Measurements from ENCODE around the gene SPNS3.

SPNS3 gene

DNA sequence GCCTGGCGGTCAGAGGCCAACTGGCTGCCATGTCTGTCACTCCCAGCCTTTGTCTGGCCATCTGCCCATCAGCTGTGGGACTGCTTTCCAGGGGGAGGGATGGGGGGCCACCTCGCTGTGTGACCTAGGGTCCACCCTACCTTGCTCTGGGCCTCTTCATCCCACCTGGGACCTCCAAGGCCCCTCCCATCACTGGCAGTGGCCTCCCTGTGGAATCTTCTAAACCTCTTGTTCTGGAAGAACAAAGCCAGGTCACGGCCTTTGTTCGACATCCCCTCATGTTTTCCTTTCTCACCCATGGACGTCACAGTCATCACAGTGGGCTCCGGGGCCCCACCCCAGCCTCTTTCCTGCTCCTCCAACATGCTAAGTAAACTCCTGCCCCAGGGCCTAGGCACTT is 88.9 kb downstream of the SPNS3 start:
- in situ Hi-C loops (cut with MboI; ENCODE audit: low sequenced_read_pairs) = no loop called here

DNA sequence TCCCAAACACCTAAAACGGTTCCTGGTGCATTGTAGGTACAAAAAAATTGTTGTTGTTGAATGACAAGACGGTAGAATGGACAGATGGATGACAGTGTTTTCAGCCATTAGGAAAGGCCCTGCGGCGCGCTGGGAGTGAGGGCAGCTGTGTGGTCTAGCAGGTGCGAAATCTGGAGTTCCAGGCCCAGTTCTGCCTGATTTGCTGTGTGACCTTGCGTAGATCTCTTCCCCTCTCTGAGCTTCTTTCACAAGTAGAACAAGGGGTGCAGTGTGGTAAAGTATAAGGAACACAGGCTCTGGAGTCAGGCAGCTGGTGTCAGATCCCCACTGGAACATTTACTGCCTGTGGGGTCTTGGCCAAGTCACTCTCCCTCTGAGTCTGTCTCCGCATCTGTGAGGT is 90.2 kb downstream of the SPNS3 start:
- in situ Hi-C loops (cut with MboI; ENCODE audit: low sequenced_read_pairs) = no loop called here

DNA sequence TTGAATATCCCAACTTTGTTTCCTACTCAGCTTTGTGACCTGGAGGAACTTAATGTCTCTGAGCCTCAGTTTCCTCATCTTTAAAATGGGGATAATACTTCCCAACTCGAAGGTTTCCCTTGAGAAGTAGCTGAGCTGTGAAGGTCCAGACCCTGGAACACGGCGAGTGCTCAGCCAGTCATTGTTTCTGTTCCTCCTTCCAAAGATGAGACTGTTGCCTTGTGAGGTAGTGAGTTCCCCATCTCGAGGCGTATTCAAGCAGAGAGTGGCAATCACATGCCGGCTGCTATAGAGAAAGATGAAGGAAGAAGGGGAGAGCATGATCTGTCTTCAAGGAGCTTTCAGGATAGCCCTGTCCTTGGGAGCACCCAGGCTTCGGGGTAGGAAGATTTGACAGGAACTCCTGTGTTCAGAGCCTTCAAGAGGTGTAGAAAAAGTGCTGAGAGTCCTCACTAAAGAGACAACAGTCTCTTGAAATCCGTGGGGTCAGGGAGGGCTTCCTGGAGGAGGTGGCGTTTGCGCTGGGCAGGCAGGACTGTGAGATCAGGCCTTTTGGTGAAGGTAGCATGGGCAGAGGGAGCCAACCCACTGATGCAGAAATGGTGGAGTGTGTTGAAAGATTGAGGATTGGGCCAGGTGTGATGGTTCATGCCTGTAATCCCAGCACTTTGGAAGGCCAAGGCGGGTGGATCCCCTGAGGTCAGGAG is 92.1 kb downstream of the SPNS3 start:
- in situ Hi-C loops (cut with MboI; ENCODE audit: low sequenced_read_pairs) = no loop called here

DNA sequence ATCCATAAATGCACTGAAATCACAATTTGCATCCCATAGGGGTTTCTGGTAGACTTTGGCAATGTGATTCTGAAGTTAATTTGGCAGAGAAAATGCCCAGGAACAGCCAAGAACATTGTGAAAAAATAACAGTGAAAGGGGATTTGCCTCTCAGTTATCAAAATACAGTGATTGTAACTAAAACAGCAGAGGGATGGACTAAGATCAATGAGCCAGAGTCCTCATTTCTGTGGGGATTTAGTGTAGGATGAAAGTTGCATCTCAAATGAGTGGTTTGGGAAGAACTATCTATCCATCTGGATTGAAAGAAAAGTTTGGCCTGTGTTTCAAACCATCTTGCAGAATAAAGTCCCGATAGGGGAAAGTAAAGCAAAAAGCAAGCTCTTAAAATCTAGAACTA is 93.4 kb downstream of the SPNS3 start:
- in situ Hi-C loops (cut with MboI; ENCODE audit: low sequenced_read_pairs) = no loop called here

DNA sequence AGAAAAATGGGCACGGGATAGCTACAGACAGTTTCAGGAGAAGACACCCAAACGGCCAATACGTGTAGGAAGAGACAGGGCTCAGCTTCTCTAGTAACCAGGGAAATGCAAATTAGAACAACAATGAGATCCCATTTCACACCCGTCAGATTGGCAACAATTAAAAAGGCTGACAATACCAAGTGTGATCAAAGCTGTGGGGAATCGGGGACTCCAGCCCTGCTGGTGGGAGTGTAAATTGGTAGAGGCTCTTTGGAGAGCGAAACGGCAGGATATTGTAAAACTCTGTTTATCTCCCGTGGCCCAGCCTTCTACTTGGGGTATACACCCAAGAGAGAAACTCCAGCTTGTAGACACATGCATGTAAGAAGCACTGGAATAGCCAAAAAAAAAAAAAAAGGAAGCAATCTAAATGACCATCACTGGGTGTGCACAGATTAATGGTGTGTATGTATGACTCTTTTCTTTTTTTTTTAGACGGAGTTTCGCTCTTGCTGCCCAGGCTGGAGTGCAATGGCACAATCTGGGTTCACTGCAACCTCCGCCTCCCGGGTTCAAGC is 93.9 kb downstream of the SPNS3 start:
- in situ Hi-C loops (cut with MboI; ENCODE audit: low sequenced_read_pairs) = no loop called here

DNA sequence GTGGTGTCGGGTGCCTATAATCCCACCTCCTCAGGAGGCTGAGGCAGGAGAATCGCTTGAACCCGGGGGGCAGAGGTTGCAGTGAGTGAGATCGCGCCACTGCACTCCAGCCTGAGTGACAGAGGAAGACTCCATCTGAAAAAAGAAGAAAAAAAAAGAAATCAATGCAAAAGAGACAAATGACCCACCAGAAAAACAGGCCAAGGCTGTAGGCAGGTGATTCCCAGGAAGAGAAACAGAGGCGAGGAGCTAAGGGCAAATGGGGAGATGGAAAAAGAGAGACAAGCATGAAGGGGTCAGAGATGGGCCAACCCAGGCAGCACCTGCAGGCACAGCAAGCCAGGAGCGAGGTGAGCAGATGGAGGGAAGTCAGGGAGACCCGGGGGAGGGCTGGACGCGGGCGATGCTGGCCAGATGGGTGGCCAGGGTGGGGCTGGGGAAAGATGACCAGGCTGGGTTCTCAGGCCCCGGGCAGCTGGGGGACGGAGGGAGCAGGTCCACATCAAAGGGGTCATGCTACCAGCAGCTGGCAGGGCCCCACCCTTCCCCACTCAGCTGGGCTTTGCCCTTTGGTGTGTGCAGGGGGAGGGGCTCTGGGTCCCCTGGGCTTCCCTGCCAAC is 95.9 kb downstream of the SPNS3 start:
- in situ Hi-C loops (cut with MboI; ENCODE audit: low sequenced_read_pairs) = no loop called here

DNA sequence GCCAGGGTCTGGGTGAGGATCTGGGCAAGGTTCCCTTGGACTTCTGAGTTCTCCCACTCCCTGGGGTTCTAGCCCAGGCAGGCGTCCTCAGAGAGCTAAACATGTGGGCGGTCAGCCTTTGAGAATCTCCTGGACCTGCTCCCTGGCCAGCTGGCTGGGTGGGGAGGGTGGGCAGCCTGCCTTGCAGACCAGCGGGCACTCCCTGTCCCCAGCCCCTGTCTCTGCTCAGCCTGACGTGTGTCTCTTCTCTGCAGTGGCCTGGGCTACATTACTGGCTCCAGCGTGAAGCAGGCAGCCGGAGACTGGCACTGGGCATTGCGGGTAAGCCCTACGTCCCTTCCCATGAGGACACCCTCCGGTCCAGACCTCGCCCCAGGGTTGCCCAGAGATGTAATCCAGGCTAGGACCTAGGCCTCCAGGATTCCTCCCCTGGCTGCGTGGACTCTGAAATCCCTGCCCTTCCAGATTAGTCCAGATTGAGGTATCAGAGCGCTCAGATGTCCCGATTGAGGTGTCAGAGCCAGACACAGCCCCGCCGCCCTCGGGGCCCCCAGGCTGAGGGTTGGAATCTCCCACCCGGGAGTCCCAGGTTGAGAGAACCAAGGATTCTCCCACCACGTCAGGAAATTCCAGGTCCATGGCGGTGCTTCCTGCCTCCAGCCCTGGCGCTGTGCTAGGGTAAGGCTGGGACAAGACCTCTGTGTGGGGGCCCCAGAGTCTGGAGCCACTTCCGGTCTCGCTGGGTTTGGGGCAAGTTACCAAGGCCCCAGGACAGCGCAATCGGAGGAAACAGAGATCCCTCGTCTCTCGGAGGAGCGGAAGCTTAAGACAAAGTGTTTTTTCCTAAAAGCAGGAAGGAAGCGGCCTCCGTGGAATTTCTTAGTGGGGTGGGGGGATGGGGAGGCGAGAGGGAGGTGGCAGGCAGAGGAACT is 97.3 kb downstream of the SPNS3 start:
- in situ Hi-C loops (cut with MboI; ENCODE audit: low sequenced_read_pairs) = no loop called here

DNA sequence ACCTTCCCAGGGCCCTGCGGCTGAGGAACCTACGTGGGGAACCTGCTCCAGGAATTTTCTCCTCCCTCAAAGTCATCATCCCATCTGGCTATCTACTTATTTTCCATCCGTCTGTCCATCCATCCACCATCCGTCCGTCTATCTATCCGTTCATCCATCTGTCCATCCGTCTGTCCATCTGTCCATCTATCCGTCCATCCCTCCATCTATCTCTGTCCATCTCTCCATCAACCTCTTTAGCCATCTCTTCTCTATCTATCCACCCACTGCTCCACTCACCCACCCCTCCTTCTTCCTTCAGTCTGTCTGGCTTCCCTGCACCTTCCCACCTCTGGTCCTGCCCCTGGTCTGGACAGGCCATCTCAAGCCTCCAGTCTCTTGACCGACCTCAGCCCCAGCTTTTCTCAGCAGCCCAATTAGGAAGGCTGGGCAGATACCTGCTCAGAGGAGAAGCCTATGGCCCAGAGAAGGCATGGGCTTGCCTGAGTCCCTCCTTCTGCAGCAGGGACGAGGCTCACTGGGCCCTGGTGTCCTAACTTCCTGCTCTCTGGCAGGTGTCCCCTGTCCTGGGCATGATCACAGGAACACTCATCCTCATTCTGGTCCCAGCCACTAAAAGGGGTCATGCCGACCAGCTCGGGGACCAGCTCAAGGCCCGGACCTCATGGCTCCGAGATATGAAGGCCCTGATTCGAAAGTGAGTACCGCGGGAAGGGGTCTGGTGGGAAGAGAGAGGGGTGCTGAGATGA is 98.4 kb downstream of the SPNS3 start:
- in situ Hi-C loops (cut with MboI; ENCODE audit: low sequenced_read_pairs) = no loop called here

DNA sequence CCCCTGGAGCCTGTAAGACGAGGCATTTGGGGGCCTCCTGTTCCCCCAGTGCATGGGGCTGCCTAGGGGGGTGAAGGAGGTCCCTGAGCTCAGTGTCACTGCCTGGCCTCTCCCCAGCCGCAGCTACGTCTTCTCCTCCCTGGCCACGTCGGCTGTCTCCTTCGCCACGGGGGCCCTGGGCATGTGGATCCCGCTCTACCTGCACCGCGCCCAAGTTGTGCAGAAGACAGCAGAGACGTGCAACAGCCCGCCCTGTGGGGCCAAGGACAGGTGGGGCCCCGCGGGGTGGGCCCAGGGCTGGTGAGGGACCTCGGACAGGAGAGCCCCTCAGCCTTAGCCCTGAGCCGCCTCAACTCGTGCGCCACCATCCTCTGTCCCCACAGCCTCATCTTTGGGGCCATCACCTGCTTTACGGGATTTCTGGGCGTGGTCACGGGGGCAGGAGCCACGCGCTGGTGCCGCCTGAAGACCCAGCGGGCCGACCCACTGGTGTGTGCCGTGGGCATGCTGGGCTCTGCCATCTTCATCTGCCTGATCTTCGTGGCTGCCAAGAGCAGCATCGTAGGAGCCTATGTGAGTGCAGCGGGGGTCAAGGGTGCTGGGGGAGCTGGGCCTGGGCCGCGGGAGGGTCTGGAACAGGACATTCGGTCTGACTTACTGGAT is 99.3 kb downstream of the SPNS3 start:
- in situ Hi-C loops (cut with MboI; ENCODE audit: low sequenced_read_pairs) = no loop called here

DNA sequence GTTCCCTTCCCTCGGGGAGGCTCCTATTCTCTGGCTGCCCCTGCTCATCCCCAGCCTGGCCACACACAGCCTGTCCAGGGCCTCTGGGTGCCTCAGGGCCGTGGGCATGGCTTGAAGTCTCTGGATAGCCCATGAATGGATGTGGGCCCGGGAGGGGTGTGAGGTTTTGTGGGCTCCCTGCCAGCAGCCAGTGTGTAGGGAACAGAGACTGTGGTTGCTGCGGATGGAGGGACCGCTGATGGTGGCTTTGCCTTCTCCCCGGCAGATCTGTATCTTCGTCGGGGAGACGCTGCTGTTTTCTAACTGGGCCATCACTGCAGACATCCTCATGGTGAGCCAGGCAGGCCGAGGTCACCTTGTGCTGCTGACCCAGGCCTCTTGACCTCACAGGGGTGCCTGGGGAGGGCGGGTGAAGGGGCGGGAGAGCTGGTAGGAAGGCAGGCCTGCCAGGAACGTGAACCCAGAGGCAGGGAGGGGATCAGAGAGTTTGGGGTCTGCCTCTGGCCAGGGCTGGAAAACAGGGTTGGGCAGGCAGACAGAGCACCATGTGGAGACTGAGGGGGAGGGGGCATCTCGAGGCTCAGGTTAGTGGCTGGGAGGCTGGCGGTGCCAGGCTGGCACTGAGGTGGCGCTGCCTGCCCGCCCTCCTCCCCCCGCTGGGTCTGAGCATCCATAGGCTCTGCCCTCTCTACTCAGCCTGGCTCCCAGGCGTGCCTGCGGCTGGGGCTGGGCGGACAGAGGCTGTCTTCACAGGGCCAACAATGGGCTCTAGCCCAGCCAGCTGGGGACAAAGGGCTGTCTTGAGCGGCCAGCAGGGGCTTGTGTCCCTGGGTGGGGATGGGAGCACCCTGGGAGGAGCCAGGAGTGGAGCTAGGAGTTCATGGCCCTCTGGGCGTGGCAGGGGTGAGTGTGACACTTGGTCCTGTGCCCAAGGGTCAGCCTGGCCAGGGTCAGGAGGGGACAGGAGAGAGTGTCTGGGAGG is 100.1 kb downstream of the SPNS3 start:
- in situ Hi-C loops (cut with MboI; ENCODE audit: low sequenced_read_pairs) = no loop called here

DNA sequence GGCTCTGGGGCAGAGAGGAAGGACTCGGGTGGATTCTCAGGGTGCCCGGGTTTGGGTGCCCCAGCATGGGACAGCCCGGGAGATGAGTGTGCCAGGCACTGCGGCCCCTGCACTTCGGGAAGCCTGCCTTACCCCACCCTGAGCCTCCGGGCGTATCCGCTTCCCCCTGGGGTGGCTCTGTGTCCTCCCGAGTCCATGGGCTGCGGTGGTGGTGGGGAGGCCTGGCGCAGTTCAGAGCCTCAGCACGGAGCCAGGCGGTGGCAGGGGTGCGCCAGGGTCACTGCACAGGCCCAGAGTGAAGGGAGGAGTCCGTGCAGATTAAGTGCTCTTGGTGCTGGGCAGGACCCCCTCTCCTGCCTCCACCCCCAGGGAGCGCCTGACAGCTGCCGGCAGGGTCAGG is 100.8 kb downstream of the SPNS3 start:
- in situ Hi-C loops (cut with MboI; ENCODE audit: low sequenced_read_pairs) = no loop called here

DNA sequence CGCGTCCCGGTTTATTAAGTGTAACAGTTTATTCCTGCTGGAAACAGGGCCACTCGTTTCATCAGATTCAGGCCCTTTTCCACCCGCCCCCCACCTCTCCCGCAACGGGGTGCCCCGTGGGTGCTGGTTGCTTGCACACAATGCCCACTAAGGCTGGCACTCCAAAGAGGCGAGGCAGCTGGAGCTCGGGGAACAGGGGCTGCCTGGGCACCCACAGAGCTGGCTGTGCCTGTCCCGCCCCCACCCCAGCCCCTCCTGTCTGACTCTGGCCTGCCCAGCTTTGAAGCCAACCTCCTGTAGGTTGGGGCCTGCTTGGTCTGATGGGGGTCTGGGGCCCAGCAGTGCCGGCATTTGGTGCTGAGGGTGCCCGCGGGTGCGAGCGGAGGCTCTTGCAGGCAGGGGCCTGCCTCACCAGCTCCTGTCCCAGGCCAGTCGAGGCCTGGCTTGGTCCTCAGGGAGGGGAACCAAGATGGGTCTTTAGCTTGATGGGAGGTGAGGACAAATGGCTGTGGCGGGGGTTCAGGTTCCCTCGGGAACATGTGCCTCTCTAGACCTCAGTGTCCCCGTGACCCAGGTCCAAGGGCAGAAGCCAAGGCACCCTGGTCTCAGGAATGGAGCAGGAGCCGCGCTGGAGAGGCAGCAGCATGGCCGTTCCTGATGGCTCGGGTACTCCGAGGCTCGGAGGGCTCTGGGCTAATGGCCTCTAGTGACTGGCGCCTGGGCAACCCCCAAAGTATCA is 101.4 kb downstream of the SPNS3 start:
- in situ Hi-C loops (cut with MboI; ENCODE audit: low sequenced_read_pairs) = no loop called here

DNA sequence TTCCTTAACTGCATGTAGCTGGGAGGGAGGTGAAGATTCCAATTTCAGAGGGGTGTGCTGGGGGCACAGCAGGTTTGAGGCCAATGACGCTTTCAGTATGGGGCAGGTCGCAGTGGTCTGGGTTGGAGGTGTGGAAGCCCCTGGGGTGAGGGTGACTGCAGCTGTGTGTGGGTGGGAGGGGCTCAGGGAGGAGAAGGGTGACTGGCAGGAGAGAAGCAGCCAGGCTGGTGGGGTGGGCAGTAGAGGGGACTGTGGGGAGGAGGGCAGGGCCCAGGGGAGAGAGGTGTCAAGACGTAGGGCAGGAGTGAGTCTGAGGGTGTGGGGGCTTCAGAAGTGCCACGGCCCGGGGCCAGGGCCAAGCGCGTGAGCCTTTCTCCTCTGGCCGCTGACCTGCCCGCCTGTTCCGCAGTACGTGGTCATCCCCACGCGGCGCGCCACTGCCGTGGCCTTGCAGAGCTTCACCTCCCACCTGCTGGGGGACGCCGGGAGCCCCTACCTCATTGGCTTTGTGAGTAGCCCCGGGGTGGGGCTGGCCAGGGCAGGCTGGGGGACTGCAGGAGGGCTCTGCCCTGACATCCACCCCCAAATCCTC is 102.0 kb downstream of the SPNS3 start:
- in situ Hi-C loops (cut with MboI; ENCODE audit: low sequenced_read_pairs) = no loop called here

DNA sequence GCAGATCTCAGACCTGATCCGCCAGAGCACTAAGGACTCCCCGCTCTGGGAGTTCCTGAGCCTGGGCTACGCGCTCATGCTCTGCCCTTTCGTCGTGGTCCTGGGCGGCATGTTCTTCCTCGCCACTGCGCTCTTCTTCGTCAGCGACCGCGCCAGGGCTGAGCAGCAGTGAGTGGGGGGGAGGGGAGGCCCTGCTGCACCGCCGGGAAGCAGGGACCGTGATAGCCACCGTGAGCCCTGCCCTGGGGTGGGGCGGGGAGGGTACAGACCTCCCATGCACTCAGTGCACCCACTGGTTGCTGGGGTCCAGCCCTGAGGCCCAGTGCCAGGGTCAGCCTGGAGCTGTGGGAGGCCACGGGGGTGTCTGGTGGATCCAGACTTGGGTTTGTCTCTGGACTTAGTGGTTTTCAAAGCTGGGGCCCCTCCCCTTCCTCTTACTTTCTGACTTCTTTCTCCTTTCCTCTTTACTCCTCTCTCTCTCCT is 102.6 kb downstream of the SPNS3 start:
- in situ Hi-C loops (cut with MboI; ENCODE audit: low sequenced_read_pairs) = no loop called here

DNA sequence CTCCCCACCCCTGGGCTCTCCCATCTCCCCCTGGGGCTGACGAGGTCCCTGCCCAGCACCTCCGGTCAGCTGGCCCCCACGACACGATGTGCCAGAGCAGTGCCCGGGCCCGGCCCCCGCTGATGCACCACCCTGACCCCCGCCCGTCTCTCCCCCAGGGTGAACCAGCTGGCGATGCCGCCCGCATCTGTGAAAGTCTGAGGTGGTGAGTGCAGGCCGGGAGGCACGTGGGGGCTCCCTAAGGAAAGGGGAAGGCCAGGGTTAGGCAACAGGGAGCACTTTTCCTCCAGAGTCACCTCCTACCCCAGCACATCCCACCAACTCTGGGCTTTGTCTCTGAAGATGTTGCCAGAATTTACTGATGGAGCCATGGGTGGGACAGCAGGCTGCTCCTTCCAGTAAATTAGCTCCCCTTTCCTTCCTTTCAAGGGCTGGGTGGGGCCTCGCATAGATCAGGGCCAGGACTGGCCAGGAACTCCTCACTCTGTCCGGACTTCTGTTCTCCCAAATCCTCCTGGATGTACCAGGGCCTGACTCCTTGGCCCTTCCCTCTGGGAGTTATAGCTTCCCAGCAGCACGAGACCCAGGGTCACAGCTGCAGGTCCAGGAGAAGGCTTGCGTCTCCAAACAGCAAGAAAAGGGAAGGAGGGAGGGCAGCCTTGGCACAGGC is 103.1 kb downstream of the SPNS3 start:
- in situ Hi-C loops (cut with MboI; ENCODE audit: low sequenced_read_pairs) = no loop called here
